Right lobe of liver (tissue), 6 donors: ENCODE measurements around the gene IRX5. TPM values are rescaled to one million over a fixed set of nuclear protein-coding genes. Genes with fewer than 3 reads are reported as not detected.

Source experiments
- ATAC-seq, 4 donors: fragments of 200-7000 bp; cut with Tn5 transposase; one replicate each; pipeline ENCODE4 v1.9.1; 2020; ENCODE audit warnings: mild to moderate bottlenecking in 4 of 4, moderate library complexity in 4 of 4
- DNase-seq, 3 donors: peaks; one replicate each; pipeline ENCODE4 v3.0.0-alpha.2; 2020
- H3K27ac ChIP-seq, 3 donors: fragments of 200-600 bp; one replicate each; pipeline ENCODE4 v1.8.0; 2022
- H3K27me3 ChIP-seq, 2 donors: fragments of 200-600 bp; one replicate each; pipeline ENCODE4 v1.8.0; 2022
- H3K36me3 ChIP-seq, 4 donors: fragments of 200-600 bp; sonication (generic) in 1 of 4; one replicate each; pipeline versions ENCODE4 v1.5.1 to v1.8.0; 2017 to 2022; ENCODE audit warnings: control low read depth in 1 of 4
- H3K4me1 ChIP-seq, 4 donors: fragments of 200-600 bp; sonication (generic) in 1 of 4; one replicate each; pipeline versions ENCODE4 v1.5.1 to v1.8.0; 2017 to 2022; ENCODE audit warnings: control low read depth in 1 of 4
- H3K4me3 ChIP-seq, 3 donors: fragments of 200-600 bp; one replicate each; pipeline ENCODE4 v1.8.0; 2022
- H3K9me3 ChIP-seq, 4 donors: fragments of 200-600 bp; sonication (generic) in 1 of 4; one replicate each; pipeline versions ENCODE4 v1.5.1 to v1.8.0; 2017 to 2022; ENCODE audit warnings: control low read depth in 1 of 4
- POLR2A ChIP-seq: fragments of 450-650 bp; IDR thresholded peaks from one replicate; pipeline ENCODE4 v1.6.1; 2017; ENCODE audit warnings: antibody characterized with exemption, mild to moderate bottlenecking
- WGBS: methylation state at CpG from one replicate; pipeline ENCODE4 v1.1.6; 2018; ENCODE audit warnings: low coverage, low lambda C conversion rate; ENCODE audit not compliant: insufficient coverage; ENCODE audit errors: missing lambda C conversion rate; 5-methylcytosine and 5-hydroxymethylcytosine counted together
- intact Hi-C, 2 donors: fragments of 100-400 bp; cut with DNase I; formaldehyde crosslinking; loops; one replicate each; pipeline versions ENCODE4 v1.11.2 to v1.14.1; 2022
- total RNA-seq, 6 experiments: library from RNA; depleted of rRNA in 2 of 6; stranded (reverse); fragments of >200 nt in 2 of 6; fragmentation: NEBNext Ultra II Directional in 3 of 6; extraction: Animal tissue kit (Norgen Biotek cat#: 25700) in 3 of 6; gene quantifications; one replicate each; pipeline versions ENCODE4 v1.1.0 to v1.2.4, GENCODE V29; 2016 to 2023
- TF ChIP-seq, protein P1 (sequence below), 4 donors: fragments of 200-600 bp in 3 of 4; fragments of 450-650 bp in 1 of 4; IDR thresholded peaks; one replicate each; pipeline versions ENCODE4 v1.5.1 to v1.8.0; 2016 to 2022; ENCODE audit warnings: antibody characterized with exemption in 4 of 4, mild to moderate bottlenecking in 2 of 4
- donor health status: DM: no; HTN: yes; CAD: no.
- donor health status: DM: no; HTN: no; CAD: no.
- donor health status: DM: no; HTN: no; CAD: no.
- donor health status: DM: no; HTN: yes; CAD: no.
- donor health status: DM: no; HTN: yes; CAD: no.

Gene IRX5
- total RNA-seq, 6 experiments from 2014 or later = not detected

DNA sequence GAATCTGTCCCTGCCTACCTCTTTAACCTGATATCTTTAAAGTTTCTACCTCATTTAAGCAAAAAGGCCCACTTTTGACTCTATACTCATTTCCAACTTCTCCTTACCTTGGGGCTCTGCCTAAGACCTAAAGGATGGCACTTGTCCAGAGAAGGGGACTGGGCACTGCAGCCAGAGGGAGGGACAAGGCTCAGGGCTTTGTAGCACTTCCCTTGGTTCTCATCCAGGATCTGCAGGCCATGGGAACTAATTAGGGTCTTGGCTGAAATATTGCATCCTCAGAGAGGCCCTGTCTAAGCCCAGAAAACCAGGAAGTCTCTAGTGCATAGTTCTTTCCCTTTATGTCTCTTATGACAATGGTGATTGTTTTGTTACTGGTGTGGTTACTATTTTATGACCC is 37.3 kb downstream of the IRX5 start:
- TF ChIP-seq POLR2A = no peak
- TF ChIP-seq, protein P1, sequence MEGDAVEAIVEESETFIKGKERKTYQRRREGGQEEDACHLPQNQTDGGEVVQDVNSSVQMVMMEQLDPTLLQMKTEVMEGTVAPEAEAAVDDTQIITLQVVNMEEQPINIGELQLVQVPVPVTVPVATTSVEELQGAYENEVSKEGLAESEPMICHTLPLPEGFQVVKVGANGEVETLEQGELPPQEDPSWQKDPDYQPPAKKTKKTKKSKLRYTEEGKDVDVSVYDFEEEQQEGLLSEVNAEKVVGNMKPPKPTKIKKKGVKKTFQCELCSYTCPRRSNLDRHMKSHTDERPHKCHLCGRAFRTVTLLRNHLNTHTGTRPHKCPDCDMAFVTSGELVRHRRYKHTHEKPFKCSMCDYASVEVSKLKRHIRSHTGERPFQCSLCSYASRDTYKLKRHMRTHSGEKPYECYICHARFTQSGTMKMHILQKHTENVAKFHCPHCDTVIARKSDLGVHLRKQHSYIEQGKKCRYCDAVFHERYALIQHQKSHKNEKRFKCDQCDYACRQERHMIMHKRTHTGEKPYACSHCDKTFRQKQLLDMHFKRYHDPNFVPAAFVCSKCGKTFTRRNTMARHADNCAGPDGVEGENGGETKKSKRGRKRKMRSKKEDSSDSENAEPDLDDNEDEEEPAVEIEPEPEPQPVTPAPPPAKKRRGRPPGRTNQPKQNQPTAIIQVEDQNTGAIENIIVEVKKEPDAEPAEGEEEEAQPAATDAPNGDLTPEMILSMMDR (IDR thresholded peaks at IDR 0.05) = no peak
- ATAC-seq = no peak
- intact Hi-C loops = no loop called here

GRCh38 chr16:54968784-54969183 is 38.1 kb downstream of the IRX5 start:
- 63% methylated on average over 6 of the region's 6 CpGs for WGBS
- no peak overlapping the region for H3K27ac ChIP-seq
- DNase-seq (no peak), ATAC-seq (no peak)
- H3K36me3 ChIP-seq = no peaks in the 10 kb centered on the region
- no peak overlapping the region for H3K4me3 ChIP-seq
- intact Hi-C loops = no loop called here
- no peaks in the 10 kb centered on the region for H3K27me3 ChIP-seq
- no peaks in the 10 kb centered on the region for H3K9me3 ChIP-seq
- no peaks in the 10 kb centered on the region for H3K4me1 ChIP-seq
- TF ChIP-seq, protein P1 (IDR thresholded peaks at IDR 0.05) = no peak
- TF ChIP-seq POLR2A = no peak

More for the DNA sequence above, 37.3 kb downstream of the IRX5 start:
- Histone ChIP-seq H3K27ac (no peak overlapping the region), H3K36me3 (no peaks in the 10 kb centered on the region), H3K4me1 (no peaks in the 10 kb centered on the region), H3K27me3 (no peaks in the 10 kb centered on the region), H3K4me3 (no peak overlapping the region), H3K9me3 (no peaks in the 10 kb centered on the region)
- no peak for DNase-seq

DNA sequence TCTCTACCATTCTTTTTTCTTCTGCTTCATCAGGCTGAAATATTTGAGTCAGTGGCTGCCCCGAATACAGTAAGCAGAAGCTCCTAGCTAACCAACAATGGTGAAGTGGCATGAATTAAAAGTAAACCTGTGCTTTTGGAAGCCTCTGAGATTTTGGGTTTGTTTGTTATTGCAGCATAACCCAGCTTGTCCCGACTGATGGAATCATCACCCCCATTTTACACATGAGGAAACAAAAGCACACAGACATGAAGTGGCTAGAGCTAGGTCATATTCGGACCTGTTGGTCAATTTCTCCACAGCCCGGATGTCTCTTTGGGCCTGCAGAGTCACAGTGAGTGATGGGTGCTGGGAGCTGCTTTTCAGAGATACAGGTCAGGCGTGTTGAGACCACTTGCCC is 39.4 kb downstream of the IRX5 start:
- no peak overlapping the region for H3K4me3 ChIP-seq
- TF ChIP-seq POLR2A = no peak
- TF ChIP-seq, protein P1 (IDR thresholded peaks at IDR 0.05) = no peak
- DNase-seq = no peak
- no peak for ATAC-seq
- H3K9me3 ChIP-seq = no peaks in the 10 kb centered on the region
- H3K27ac ChIP-seq = no peak overlapping the region
- intact Hi-C loops = no loop called here
- no peaks in the 10 kb centered on the region for H3K4me1 ChIP-seq
- H3K36me3 ChIP-seq = no peaks in the 10 kb centered on the region
- no peaks in the 10 kb centered on the region for H3K27me3 ChIP-seq
- WGBS = 94% methylated on average over 2 of the region's 5 CpGs

DNA sequence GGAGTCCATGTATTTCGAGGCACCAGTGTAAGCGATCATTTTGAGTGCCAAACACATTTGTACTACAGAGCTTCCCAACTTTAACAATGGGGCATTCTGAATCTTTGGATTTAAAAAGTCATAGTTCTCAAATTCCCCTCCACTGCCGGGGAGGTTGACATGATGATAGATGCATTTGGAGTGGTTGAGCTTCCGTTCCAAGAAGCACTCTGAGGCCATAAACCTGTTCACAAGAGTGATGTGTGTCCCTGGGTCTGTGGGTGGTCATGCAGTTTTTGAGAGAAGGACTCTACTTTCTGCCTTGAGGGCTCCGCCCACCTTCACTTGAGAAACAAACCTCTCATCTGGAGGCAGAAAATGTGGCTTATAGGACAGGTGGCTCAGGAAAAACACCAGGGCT is 43.7 kb downstream of the IRX5 start:
- no peak for ATAC-seq
- Histone ChIP-seq H3K4me3 (no peak overlapping the region), H3K36me3 (no peaks in the 10 kb centered on the region), H3K27me3 (no peaks in the 10 kb centered on the region), H3K4me1 (no peaks in the 10 kb centered on the region), H3K27ac (no peak overlapping the region), H3K9me3 (no peaks in the 10 kb centered on the region)
- intact Hi-C loops = no loop called here
- TF ChIP-seq, protein P1 (IDR thresholded peaks at IDR 0.05) = no peak
- no peak for TF ChIP-seq POLR2A
- WGBS = 49% methylated on average over 4 of the region's 5 CpGs
- DNase-seq = no peak

DNA sequence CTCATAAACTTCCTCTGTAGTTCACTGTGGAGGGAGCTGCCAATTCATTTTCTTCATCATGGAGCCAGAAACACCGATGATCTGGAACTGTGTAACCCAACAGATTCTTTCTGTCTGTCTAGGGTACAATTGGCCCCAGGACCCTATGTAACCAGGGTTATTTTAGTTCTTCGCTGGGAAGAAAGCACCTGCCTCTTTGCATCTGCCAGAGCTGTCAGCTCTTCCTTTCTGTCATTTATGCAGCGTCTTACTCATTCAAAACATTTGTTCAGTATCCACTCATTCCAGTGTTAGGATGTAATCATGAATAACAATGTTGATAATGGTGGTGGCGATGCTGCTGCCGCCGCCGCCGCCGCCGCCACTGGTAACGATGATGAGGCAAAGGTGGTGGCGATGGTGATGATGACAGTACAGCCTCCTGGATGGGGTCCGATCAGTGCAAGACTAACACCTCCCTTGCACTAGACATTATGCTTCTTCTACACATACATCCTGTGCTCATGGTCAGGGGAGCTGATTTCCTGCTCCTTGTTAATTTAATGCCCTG is 46.1 kb downstream of the IRX5 start:
- no peaks in the 10 kb centered on the region for H3K4me1 ChIP-seq
- no peaks in the 10 kb centered on the region for H3K27me3 ChIP-seq
- no peak for TF ChIP-seq POLR2A
- TF ChIP-seq, protein P1 (IDR thresholded peaks at IDR 0.05) = no peak
- no peak overlapping the region for H3K27ac ChIP-seq
- H3K9me3 ChIP-seq = no peaks in the 10 kb centered on the region
- no peak for DNase-seq
- no peak for ATAC-seq
- WGBS = 81% methylated on average over 12 of the region's 13 CpGs
- no peak overlapping the region for H3K4me3 ChIP-seq
- H3K36me3 ChIP-seq = no peaks in the 10 kb centered on the region
- intact Hi-C loops = no loop called here
